Measurements from ENCODE around the gene SV2A.

SV2A gene

DNA sequence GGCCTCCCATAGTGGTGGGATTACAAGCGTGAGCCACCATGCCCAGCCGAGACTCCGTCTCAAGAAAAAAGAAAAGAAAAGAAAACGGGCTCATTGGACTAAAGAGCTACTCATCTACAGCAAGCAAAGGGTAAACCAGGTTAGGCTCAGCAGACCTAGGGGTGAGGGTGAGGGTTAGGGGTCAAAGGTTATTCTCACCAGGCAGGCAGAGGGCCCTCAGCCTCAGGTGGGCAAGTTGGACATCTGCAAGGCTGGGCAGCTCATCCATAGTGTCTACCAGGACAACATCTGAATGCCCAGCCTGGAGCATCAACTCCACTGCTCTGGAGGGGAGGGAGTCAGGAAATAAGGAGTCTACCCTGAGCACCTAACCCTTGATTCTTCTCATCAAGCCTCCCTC, 15.6 kb upstream of the SV2A start:
- no peak overlapping the region for H3K4me3 ChIP-seq (ENCODE audit: severe bottlenecking)
- H3K36me3 ChIP-seq (ENCODE audit: low read depth): peaks cover 15% of the 10 kb centered on the region
- TF ChIP-seq, protein P1, sequence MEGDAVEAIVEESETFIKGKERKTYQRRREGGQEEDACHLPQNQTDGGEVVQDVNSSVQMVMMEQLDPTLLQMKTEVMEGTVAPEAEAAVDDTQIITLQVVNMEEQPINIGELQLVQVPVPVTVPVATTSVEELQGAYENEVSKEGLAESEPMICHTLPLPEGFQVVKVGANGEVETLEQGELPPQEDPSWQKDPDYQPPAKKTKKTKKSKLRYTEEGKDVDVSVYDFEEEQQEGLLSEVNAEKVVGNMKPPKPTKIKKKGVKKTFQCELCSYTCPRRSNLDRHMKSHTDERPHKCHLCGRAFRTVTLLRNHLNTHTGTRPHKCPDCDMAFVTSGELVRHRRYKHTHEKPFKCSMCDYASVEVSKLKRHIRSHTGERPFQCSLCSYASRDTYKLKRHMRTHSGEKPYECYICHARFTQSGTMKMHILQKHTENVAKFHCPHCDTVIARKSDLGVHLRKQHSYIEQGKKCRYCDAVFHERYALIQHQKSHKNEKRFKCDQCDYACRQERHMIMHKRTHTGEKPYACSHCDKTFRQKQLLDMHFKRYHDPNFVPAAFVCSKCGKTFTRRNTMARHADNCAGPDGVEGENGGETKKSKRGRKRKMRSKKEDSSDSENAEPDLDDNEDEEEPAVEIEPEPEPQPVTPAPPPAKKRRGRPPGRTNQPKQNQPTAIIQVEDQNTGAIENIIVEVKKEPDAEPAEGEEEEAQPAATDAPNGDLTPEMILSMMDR (IDR thresholded peaks at IDR 0.05; ENCODE audit: poor library complexity, severe bottlenecking): no peak
- no peak for DNase-seq (ENCODE audit: low spot score)
- peaks cover 23% of the 10 kb centered on the region for H3K4me1 ChIP-seq (ENCODE audit: insufficient read depth, poor library complexity, severe bottlenecking)
- ATAC-seq (ENCODE audit: low read depth): no peak
- H3K9me3 ChIP-seq (ENCODE audit: severe bottlenecking): no peaks in the 10 kb centered on the region
- no peaks in the 10 kb centered on the region for H3K27me3 ChIP-seq (ENCODE audit: insufficient read depth, poor library complexity, severe bottlenecking)
- H3K27ac ChIP-seq (ENCODE audit: poor library complexity, severe bottlenecking): no peak overlapping the region

DNA sequence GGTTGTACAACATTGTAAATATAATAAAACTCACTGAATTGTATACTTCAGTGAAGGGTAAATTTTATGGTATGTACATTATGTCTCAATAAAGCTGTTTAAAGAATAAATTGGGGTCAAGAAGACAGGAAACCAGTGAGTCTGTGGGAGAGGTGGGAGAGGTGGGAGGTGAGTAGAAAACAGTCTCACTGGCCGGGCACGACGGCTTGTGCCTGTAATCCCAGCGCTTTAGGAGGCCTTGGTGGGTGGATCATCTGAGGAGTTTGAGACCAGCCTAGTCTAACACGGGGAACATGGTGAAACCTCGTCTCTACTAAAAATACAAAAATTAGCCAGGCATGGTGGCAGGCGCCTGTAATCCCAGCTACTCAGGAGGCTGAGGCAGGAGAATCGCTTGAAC, 14.8 kb upstream of the SV2A start:
- DNase-seq (ENCODE audit: low spot score): no peak
- H3K27ac ChIP-seq (ENCODE audit: poor library complexity, severe bottlenecking): no peak overlapping the region
- ATAC-seq (ENCODE audit: low read depth): no peak
- peaks cover 15% of the 10 kb centered on the region for H3K36me3 ChIP-seq (ENCODE audit: low read depth)
- H3K27me3 ChIP-seq (ENCODE audit: insufficient read depth, poor library complexity, severe bottlenecking): no peaks in the 10 kb centered on the region
- TF ChIP-seq, protein P1 (IDR thresholded peaks at IDR 0.05; ENCODE audit: poor library complexity, severe bottlenecking): no peak
- no peaks in the 10 kb centered on the region for H3K9me3 ChIP-seq (ENCODE audit: severe bottlenecking)
- H3K4me1 ChIP-seq (ENCODE audit: insufficient read depth, poor library complexity, severe bottlenecking): peaks cover 16% of the 10 kb centered on the region
- H3K4me3 ChIP-seq (ENCODE audit: severe bottlenecking): no peak overlapping the region

DNA sequence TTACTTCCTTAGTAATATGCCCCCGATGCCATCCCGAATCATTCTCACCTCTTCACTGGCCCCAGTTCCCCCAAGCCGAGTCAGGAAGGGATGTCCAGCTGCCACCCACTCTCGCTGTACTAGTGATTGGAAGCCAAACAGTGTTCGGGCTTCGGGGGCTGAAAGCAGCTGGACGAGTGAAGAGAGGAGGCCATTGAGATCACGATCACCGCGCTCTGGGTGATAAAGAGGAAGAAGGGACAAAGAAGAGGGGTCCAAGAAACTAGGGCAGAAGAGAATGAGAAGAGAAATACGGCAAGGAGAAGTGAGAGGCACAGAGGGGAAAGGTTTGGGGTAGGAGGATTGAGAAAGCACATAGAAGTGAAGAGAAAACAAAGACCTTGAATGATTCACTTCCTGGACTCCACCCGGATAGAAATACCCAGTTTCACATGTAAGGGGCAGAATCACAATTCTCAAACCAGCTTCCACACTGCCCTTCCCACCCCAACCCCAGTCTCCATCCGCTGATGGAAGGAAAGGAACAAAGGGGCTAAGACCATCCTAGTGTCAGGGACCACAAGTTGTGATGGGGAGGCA, 13.7 kb upstream of the SV2A start:
- Histone ChIP-seq H3K36me3 (ENCODE audit: low read depth) (peaks cover 24% of the 10 kb centered on the region), H3K27me3 (ENCODE audit: insufficient read depth, poor library complexity, severe bottlenecking) (no peaks in the 10 kb centered on the region), H3K27ac (ENCODE audit: poor library complexity, severe bottlenecking) (peak overlapping the region; percentile 24), H3K4me3 (ENCODE audit: severe bottlenecking) (no peak overlapping the region), H3K9me3 (ENCODE audit: severe bottlenecking) (no peaks in the 10 kb centered on the region), H3K4me1 (ENCODE audit: insufficient read depth, poor library complexity, severe bottlenecking) (peaks cover 17% of the 10 kb centered on the region)
- TF ChIP-seq, protein P1 (IDR thresholded peaks at IDR 0.05; ENCODE audit: poor library complexity, severe bottlenecking): no peak
- no peak for ATAC-seq (ENCODE audit: low read depth)
- DNase-seq (ENCODE audit: low spot score): no peak

DNA sequence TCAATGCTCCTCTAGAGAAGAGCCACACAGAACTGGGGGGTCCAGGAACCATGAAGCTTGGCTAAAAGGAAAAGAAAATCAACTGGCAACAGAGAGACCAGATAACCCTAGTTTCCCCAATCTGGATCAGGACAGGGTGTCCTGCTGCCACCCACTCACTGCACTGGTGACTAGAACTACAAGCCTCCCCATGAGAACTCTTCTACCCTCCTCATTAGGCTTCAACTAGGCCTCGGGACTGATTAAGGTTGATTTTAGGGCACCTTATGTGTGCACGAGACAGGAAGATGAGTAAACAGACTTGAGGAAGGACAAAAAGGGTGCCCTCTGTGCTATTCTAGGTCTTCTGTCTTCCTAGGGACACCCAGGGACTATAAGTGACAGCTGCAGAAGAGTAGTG, 12.2 kb upstream of the SV2A start:
- Histone ChIP-seq H3K4me1 (ENCODE audit: insufficient read depth, poor library complexity, severe bottlenecking) (peaks cover 21% of the 10 kb centered on the region), H3K9me3 (ENCODE audit: severe bottlenecking) (no peaks in the 10 kb centered on the region), H3K27me3 (ENCODE audit: insufficient read depth, poor library complexity, severe bottlenecking) (no peaks in the 10 kb centered on the region), H3K4me3 (ENCODE audit: severe bottlenecking) (no peak overlapping the region), H3K27ac (ENCODE audit: poor library complexity, severe bottlenecking) (no peak overlapping the region), H3K36me3 (ENCODE audit: low read depth) (peaks cover 38% of the 10 kb centered on the region)
- TF ChIP-seq, protein P1 (IDR thresholded peaks at IDR 0.05; ENCODE audit: poor library complexity, severe bottlenecking): no peak
- ATAC-seq (ENCODE audit: low read depth): no peak
- DNase-seq (ENCODE audit: low spot score): no peak

DNA sequence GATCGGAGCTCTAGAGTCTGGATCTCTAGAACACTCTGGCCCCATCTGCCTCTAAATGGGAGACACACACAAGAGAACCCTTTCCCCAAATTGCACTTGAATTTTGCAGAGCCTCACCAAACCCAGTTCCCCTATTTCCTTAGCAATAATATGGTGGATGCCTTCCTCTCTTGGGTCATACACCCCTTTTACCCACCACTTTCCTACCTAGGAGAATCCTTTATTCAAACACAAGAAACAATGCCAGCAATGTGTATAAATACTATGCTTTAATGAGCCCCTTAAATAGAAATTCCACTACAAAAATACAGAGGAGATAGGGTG, 10.7 kb upstream of the SV2A start:
- TF ChIP-seq, protein P1 (IDR thresholded peaks at IDR 0.05; ENCODE audit: poor library complexity, severe bottlenecking): no peak
- Histone ChIP-seq H3K4me3 (ENCODE audit: severe bottlenecking) (peak overlapping the region; percentile 55), H3K9me3 (ENCODE audit: severe bottlenecking) (no peaks in the 10 kb centered on the region), H3K36me3 (ENCODE audit: low read depth) (peaks cover 53% of the 10 kb centered on the region), H3K4me1 (ENCODE audit: insufficient read depth, poor library complexity, severe bottlenecking) (peaks cover 21% of the 10 kb centered on the region), H3K27ac (ENCODE audit: poor library complexity, severe bottlenecking) (peak overlapping the region; percentile 63), H3K27me3 (ENCODE audit: insufficient read depth, poor library complexity, severe bottlenecking) (no peaks in the 10 kb centered on the region)
- DNase-seq (ENCODE audit: low spot score): no peak
- no peak for ATAC-seq (ENCODE audit: low read depth)

All from RWPE2 (cell line).